HK-2 (cell line): ENCODE measurements around the gene MAN1B1.
A peak's percentile ranks its signal among the peaks of the same experiment; 100 is the strongest.
"Not testable (repeated sequence)": the region's sequence is repeated elsewhere in the genome, so short reads cannot be mapped to it uniquely, and the experiment has no call there.

Experiments
- DNase-seq: peaks from one replicate; pipeline ENCODE4 v3.0.0-alpha.2; 2018; ENCODE audit not compliant: unreplicated experiment

MAN1B1 gene

GRCh38 chr9:137110911-137111787 is 24.4 kb downstream of the MAN1B1 start:
- no peak for DNase-seq

GRCh38 chr9:137111788-137112563 is 25.2 kb downstream of the MAN1B1 start:
- DNase-seq = no peak

GRCh38 chr9:137112564-137113384 is 26.0 kb downstream of the MAN1B1 start:
- DNase-seq = no peak

- no peak for DNase-seq
Measured at GRCh38 chr9:137113385-137114159, 26.8 kb downstream of the MAN1B1 start.

GRCh38 chr9:137114220-137114612 is 27.4 kb downstream of the MAN1B1 start:
- no peak for DNase-seq

DNA sequence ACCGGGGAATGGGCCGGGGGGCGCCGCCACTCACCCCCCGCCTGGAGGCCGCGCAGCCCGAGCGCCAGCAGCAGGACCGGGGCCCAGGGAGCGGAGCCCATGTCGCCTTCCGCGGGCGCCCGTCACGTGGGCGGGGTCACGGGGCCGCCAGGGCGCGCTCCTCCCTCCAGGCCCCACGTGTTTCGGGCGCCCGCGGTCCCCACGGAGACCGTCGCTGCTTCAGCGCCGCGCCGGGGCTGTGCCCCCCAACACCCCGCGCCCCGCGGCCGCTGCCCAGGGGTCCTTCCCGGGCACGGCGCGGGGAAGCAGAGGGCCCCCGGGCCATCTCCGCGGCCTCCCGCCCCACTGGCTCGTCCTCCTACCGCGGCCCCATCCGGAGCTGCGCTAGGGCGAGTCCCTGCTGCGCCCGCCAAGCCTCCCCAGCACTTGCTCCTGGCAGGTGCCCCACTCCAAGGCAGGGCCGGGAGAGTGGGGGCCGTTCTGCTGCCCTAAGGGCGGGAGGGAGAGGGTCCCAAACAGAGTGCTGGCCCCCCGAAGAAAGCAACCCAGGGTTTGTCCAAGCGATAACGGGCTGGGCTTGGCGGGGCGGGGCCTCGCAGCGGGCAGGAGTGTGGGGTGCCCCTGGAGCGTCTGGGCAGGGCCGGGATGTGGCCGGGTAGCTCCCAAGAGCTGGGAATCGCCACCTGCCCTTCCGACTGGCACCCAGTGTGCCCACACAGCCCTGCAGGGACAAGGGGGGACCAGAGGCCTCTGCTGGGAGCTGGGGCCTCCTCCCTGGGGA is 28.0 kb downstream of the MAN1B1 start, which contains the start of gene DPP7:
Gene DPP7 (minus strand): TSS at position 121 of the 781 bp plus-strand sequence. CDS start 20 bp downstream, at position 101.
- DNase-seq = peak; percentile 68

- DNase-seq = no peak
Measured at GRCh38 chr9:137115394-137116026, 28.7 kb downstream of the MAN1B1 start.

- DNase-seq = no peak
Measured at GRCh38 chr9:137116027-137116507, 29.3 kb downstream of the MAN1B1 start.

DNA sequence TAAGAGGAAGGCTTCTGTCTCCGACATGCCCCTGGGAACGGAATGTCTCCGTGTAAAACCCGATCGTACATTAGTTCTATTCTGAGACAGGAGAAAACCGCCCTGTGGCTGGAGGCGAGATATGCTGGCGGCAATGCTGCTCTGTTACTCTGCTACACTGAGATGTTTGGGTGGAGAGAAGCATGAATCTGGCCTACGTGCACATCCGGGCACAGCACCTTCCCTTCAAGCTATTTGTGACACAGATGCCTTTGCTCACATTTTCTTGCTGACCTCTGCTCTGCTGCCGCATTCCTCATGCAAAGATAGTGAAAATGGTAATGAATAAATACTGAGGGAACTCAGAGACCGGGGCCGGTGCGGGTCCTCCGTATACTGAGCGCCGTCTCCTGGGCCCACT is 29.9 kb downstream of the MAN1B1 start:
- no peak for DNase-seq

DNA sequence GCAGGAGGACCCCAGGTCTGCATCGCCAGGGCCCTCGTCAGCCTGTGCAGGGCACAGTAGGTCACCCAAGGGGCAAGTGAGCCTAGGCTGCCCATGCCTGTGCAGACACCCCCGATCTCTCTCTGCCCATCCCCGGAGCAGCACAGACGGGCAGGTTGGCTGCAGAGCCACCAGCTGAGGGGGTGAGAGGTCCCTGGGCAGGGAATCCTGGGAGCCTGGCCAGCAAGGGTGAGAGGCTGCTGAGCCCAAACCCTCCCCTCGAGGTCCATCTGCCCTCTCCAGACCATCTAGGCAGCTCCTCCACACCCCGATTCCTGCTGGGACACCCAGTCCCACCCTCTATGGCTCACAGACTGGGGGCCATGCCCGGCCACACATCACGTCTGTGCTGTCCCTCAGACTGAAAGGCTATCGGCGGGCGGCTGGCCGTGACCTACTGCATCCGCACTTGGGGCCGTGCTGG is 30.5 kb downstream of the MAN1B1 start:
- no peak for DNase-seq

- not testable (repeated sequence) for DNase-seq
Measured at GRCh38 chr9:137118092-137118603, 31.4 kb downstream of the MAN1B1 start.

GRCh38 chr9:137121927-137122795 is 35.4 kb downstream of the MAN1B1 start:
- not testable (repeated sequence) for DNase-seq

GRCh38 chr9:137122796-137123467 is 36.1 kb downstream of the MAN1B1 start:
- not testable (repeated sequence) for DNase-seq

DNA sequence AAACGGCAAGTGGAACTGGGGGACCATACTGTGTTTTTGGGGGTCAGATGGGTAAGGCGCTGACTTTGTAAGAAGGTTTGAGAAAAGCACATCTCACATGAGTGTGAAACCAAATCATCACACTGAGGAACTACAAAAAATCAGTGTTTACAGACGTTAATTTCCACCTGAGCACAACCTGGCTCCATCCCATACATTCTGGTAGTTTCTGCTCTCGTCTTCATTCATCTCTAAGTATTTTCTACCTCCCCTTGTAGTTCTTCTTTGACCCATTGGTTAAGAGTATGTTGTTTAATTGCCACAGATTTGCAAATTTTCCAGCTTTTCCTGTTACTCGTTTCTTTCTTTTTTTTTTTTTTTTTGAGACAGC is 36.7 kb downstream of the MAN1B1 start:
- DNase-seq = no peak

- not testable (repeated sequence) for DNase-seq
Measured at GRCh38 chr9:137123952-137124462, 37.2 kb downstream of the MAN1B1 start.

DNA sequence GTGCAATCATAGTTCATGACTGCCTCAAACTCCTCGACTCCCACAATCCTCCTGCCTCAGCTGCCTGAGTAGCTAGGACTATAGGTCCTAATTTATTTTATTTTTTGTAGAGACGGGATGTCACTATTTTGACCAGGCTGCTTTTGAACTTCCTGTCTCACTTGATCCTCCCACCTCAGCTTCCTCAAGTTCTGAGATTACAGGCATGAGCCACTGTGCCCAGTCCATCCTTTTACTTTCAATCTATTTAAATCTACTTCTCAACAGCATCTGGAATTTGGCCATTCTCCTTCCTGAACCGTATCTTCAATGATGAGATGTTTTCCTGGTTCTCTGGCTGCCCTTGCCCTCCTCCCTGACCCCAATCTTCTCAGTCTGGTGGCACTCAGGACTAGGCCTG is 40.0 kb downstream of the MAN1B1 start:
- DNase-seq = no peak
